ENCODE measurements around the gene SATB2. TPM values are rescaled to one million over a fixed set of nuclear protein-coding genes. Genes with fewer than 3 reads are reported as not detected.
A peak's percentile ranks its signal among the peaks of the same experiment; 100 is the strongest.

Gene SATB2
- total RNA-seq: 1 to 10 TPM; 2.6 to 3.7 (median 3.3) TPM

GRCh38 chr2:199457147-199458008 is at the start of gene SATB2:
SATB2 (minus strand) TSS chr2:199457939; CDS start chr2:199456037, 1,902 bp downstream.
- peak within 1 kb of the TSS; percentile 92 for H3K4me3 ChIP-seq (ENCODE audit: low read depth, poor library complexity, severe bottlenecking)
- WGBS, 2 donors: 0 to 1% methylated on average over 52 to 61 of the region's 61 CpGs
- peak in 1 of 2 donors; percentile 88 for DNase-seq (ENCODE audit: low spot score in 2 of 2)
- TF ChIP-seq POLR2A (IDR thresholded peaks at IDR 0.05) (no peak), CTCF (IDR thresholded peaks at IDR 0.05) (no peak)
- intact Hi-C loops (cut with DNase I; ENCODE audit: low total_unique reads): no loop called here

- intact Hi-C loops (cut with DNase I; ENCODE audit: low total_unique reads): no loop called here
- 66 to 73% methylated on average over 2 of the region's 2 CpGs for WGBS, 2 donors
Observed at GRCh38 chr2:199505755-199506403, 48.1 kb upstream of the SATB2 start.

GRCh38 chr2:199503148-199503547 is 45.4 kb upstream of the SATB2 start:
- TF ChIP-seq CTCF (IDR thresholded peaks at IDR 0.05): no peak
- TF ChIP-seq POLR2A (IDR thresholded peaks at IDR 0.05): no peak
- no peak overlapping the region for H3K4me3 ChIP-seq (ENCODE audit: low read depth, poor library complexity, severe bottlenecking)
- no peak for DNase-seq (ENCODE audit: low spot score in 2 of 2)
- intact Hi-C loops (cut with DNase I; ENCODE audit: low total_unique reads): no loop called here

More at GRCh38 chr2:199505755-199506403, 48.1 kb upstream of the SATB2 start:
- TF ChIP-seq CTCF (IDR thresholded peaks at IDR 0.05): no peak
- no peak for TF ChIP-seq POLR2A (IDR thresholded peaks at IDR 0.05)
- no peak overlapping the region for H3K4me3 ChIP-seq (ENCODE audit: low read depth, poor library complexity, severe bottlenecking)
- DNase-seq (ENCODE audit: low spot score in 2 of 2): no peak

GRCh38 chr2:199499005-199499404 is 41.3 kb upstream of the SATB2 start:
- TF ChIP-seq POLR2A (IDR thresholded peaks at IDR 0.05) (no peak), CTCF (IDR thresholded peaks at IDR 0.05) (no peak)
- intact Hi-C loops (cut with DNase I; ENCODE audit: low total_unique reads): no loop called here
- 85 to 87% methylated on average over 3 of the region's 3 CpGs for WGBS, 2 donors
- DNase-seq (ENCODE audit: low spot score in 2 of 2): no peak
- H3K4me3 ChIP-seq (ENCODE audit: low read depth, poor library complexity, severe bottlenecking): no peak overlapping the region

GRCh38 chr2:199495147-199495546 is 37.4 kb upstream of the SATB2 start:
- TF ChIP-seq CTCF (IDR thresholded peaks at IDR 0.05): no peak
- no peak for TF ChIP-seq POLR2A (IDR thresholded peaks at IDR 0.05)
- no peak overlapping the region for H3K4me3 ChIP-seq (ENCODE audit: low read depth, poor library complexity, severe bottlenecking)
- DNase-seq (ENCODE audit: low spot score in 2 of 2): no peak
- 44% methylated on average over 4 of the region's 4 CpGs for WGBS, 2 donors
- intact Hi-C loops (cut with DNase I; ENCODE audit: low total_unique reads): no loop called here

Measured in lower leg skin (tissue), 4 donors.